Memory B cell (primary cell): ENCODE results near the gene AADACL4.
"Not testable (repeated sequence)": the region's sequence is repeated elsewhere in the genome, so short reads cannot be mapped to it uniquely, and the experiment has no call there.

Source experiments
- ATAC-seq: fragments of 150-1000 bp; cut with Tn5 transposase; 2 replicates; pipeline ENCODE4 v1.10.0; 2021; ENCODE audit warnings: low read depth, mild to moderate bottlenecking, moderate library complexity
- DNase-seq, 2 donors: peaks; one replicate each; pipeline ENCODE4 v3.0.0; 2022; ENCODE audit warnings: low spot score in 2 of 2
- H3K27ac Mint-ChIP-seq: one replicate; pipeline ENCODE4 v1.8.0; 2022; ENCODE audit warnings: mild to moderate bottlenecking, moderate library complexity, mixed read lengths
- H3K27me3 Mint-ChIP-seq: one replicate; pipeline ENCODE4 v1.8.0; 2022; ENCODE audit warnings: mixed read lengths
- H3K36me3 Mint-ChIP-seq: one replicate; pipeline ENCODE4 v1.8.0; 2022; ENCODE audit warnings: mild to moderate bottlenecking, mixed read lengths
- H3K4me1 Mint-ChIP-seq: one replicate; pipeline ENCODE4 v1.8.0; 2022; ENCODE audit warnings: mixed read lengths
- H3K4me3 Mint-ChIP-seq: one replicate; pipeline ENCODE4 v1.8.0; 2022; ENCODE audit warnings: mild to moderate bottlenecking, moderate library complexity, mixed read lengths
- H3K9me3 Mint-ChIP-seq: one replicate; pipeline ENCODE4 v1.8.0; 2022; ENCODE audit warnings: mixed read lengths

AADACL4 gene

GRCh38 chr1:12649971-12650421, 6.1 kb downstream of the AADACL4 start:
- H3K27me3 Mint-ChIP-seq = peaks cover 15% of the 10 kb centered on the region
- H3K4me3 Mint-ChIP-seq = no peak overlapping the region
- no peaks in the 10 kb centered on the region for H3K9me3 Mint-ChIP-seq
- no peak overlapping the region for H3K27ac Mint-ChIP-seq
- no peaks in the 10 kb centered on the region for H3K36me3 Mint-ChIP-seq
- ATAC-seq = no peak
- DNase-seq = no peak
- no peaks in the 10 kb centered on the region for H3K4me1 Mint-ChIP-seq

GRCh38 chr1:12654004-12654567, 10.2 kb downstream of the AADACL4 start:
- no peaks in the 10 kb centered on the region for H3K36me3 Mint-ChIP-seq
- ATAC-seq (no peak), DNase-seq (no peak)
- H3K4me1 Mint-ChIP-seq = peaks cover 5% of the 10 kb centered on the region
- H3K27ac Mint-ChIP-seq = no peak overlapping the region
- H3K27me3 Mint-ChIP-seq = peaks cover 15% of the 10 kb centered on the region
- H3K4me3 Mint-ChIP-seq = no peak overlapping the region
- H3K9me3 Mint-ChIP-seq = no peaks in the 10 kb centered on the region

- DNase-seq (no peak), ATAC-seq (no peak)
- Mint-ChIP-seq H3K27ac (no peak overlapping the region), H3K9me3 (no peaks in the 10 kb centered on the region), H3K27me3 (peaks cover 13% of the 10 kb centered on the region), H3K4me3 (no peak overlapping the region), H3K4me1 (peaks cover 5% of the 10 kb centered on the region), H3K36me3 (no peaks in the 10 kb centered on the region)
These were observed 10.8 kb downstream of the AADACL4 start for GRCh38 chr1:12654657-12655056.

- Mint-ChIP-seq H3K4me3 (no peak overlapping the region), H3K27me3 (peaks cover 13% of the 10 kb centered on the region), H3K36me3 (no peaks in the 10 kb centered on the region), H3K27ac (no peak overlapping the region), H3K9me3 (no peaks in the 10 kb centered on the region), H3K4me1 (peaks cover 5% of the 10 kb centered on the region)
- DNase-seq (no peak), ATAC-seq (no peak)
These were observed 12.7 kb downstream of the AADACL4 start for GRCh38 chr1:12656575-12656974.

- no peak overlapping the region for H3K4me3 Mint-ChIP-seq
- no peak overlapping the region for H3K27ac Mint-ChIP-seq
- H3K4me1 Mint-ChIP-seq = peaks cover 5% of the 10 kb centered on the region
- no peak for DNase-seq
- H3K27me3 Mint-ChIP-seq = peaks cover 10% of the 10 kb centered on the region
- ATAC-seq = no peak
- H3K36me3 Mint-ChIP-seq = no peaks in the 10 kb centered on the region
- no peaks in the 10 kb centered on the region for H3K9me3 Mint-ChIP-seq
These were observed 13.4 kb downstream of the AADACL4 start for GRCh38 chr1:12657060-12657884.

- H3K9me3 Mint-ChIP-seq, H3K4me1 Mint-ChIP-seq, H3K27ac Mint-ChIP-seq, H3K36me3 Mint-ChIP-seq, ATAC-seq, H3K27me3 Mint-ChIP-seq, DNase-seq, H3K4me3 Mint-ChIP-seq: not testable (repeated sequence)
These were observed 14.1 kb downstream of the AADACL4 start for GRCh38 chr1:12657885-12658512.

- ATAC-seq = peak; percentile 57
- H3K27ac Mint-ChIP-seq = no peak overlapping the region
- peaks cover 5% of the 10 kb centered on the region for H3K4me1 Mint-ChIP-seq
These were observed 14.9 kb downstream of the AADACL4 start for GRCh38 chr1:12658531-12659453.

GRCh38 chr1:12661606-12662219, 17.8 kb downstream of the AADACL4 start:
- H3K36me3 Mint-ChIP-seq = peaks cover 2% of the 10 kb centered on the region
- no peak for DNase-seq
- no peak overlapping the region for H3K4me3 Mint-ChIP-seq
- H3K27me3 Mint-ChIP-seq = peaks cover 10% of the 10 kb centered on the region
- no peak overlapping the region for H3K27ac Mint-ChIP-seq
- peaks cover 4% of the 10 kb centered on the region for H3K9me3 Mint-ChIP-seq
- H3K4me1 Mint-ChIP-seq = peaks cover 5% of the 10 kb centered on the region
- no peak for ATAC-seq

More at GRCh38 chr1:12658531-12659453, 14.9 kb downstream of the AADACL4 start:
- Mint-ChIP-seq H3K9me3 (peaks cover 2% of the 10 kb centered on the region), H3K27me3 (peaks cover 9% of the 10 kb centered on the region), H3K36me3 (peaks cover 2% of the 10 kb centered on the region), H3K4me3 (no peak overlapping the region)
- peak; percentile 51 to 55 for DNase-seq

- Mint-ChIP-seq H3K4me3 (no peak overlapping the region), H3K4me1 (peaks cover 5% of the 10 kb centered on the region), H3K36me3 (peaks cover 2% of the 10 kb centered on the region), H3K27ac (no peak overlapping the region), H3K9me3 (peaks cover 4% of the 10 kb centered on the region), H3K27me3 (peaks cover 8% of the 10 kb centered on the region)
- DNase-seq (no peak), ATAC-seq (no peak)
These were observed 18.7 kb downstream of the AADACL4 start for GRCh38 chr1:12662556-12662955.

- Mint-ChIP-seq H3K27ac (no peak overlapping the region), H3K4me1 (no peaks in the 10 kb centered on the region), H3K27me3 (peaks cover 4% of the 10 kb centered on the region), H3K36me3 (peaks cover 2% of the 10 kb centered on the region), H3K4me3 (no peak overlapping the region), H3K9me3 (peaks cover 7% of the 10 kb centered on the region)
- ATAC-seq (no peak), DNase-seq (no peak)
These were observed 21.6 kb downstream of the AADACL4 start for GRCh38 chr1:12665511-12665910.

- Mint-ChIP-seq H3K9me3 (peaks cover 7% of the 10 kb centered on the region), H3K27me3 (peaks cover 4% of the 10 kb centered on the region), H3K36me3 (peaks cover 2% of the 10 kb centered on the region), H3K27ac (no peak overlapping the region), H3K4me3 (no peak overlapping the region), H3K4me1 (no peaks in the 10 kb centered on the region)
- DNase-seq (no peak), ATAC-seq (no peak)
These were observed 22.4 kb downstream of the AADACL4 start for GRCh38 chr1:12666141-12666735.

- H3K4me3 Mint-ChIP-seq = no peak overlapping the region
- H3K9me3 Mint-ChIP-seq = peaks cover 5% of the 10 kb centered on the region
- H3K36me3 Mint-ChIP-seq = no peaks in the 10 kb centered on the region
- H3K27me3 Mint-ChIP-seq = peaks cover 11% of the 10 kb centered on the region
- H3K27ac Mint-ChIP-seq = no peak overlapping the region
- DNase-seq = no peak
- no peak for ATAC-seq
- H3K4me1 Mint-ChIP-seq = no peaks in the 10 kb centered on the region
These were observed 25.7 kb downstream of the AADACL4 start for GRCh38 chr1:12669529-12670068.

GRCh38 chr1:12674358-12674757, 30.5 kb downstream of the AADACL4 start:
- peaks cover 32% of the 10 kb centered on the region for H3K27me3 Mint-ChIP-seq
- DNase-seq (no peak), ATAC-seq (no peak)
- H3K27ac Mint-ChIP-seq = no peak overlapping the region
- H3K4me3 Mint-ChIP-seq = no peak overlapping the region
- no peaks in the 10 kb centered on the region for H3K36me3 Mint-ChIP-seq
- no peaks in the 10 kb centered on the region for H3K9me3 Mint-ChIP-seq
- H3K4me1 Mint-ChIP-seq = no peaks in the 10 kb centered on the region
